HepG2 (cell line): ENCODE results near the gene ADAP2. TPM values are rescaled to one million over a fixed set of nuclear protein-coding genes. Genes with fewer than 3 reads are reported as not detected.

Source experiments
- ATAC-seq: fragments of 200-7000 bp; cut with Tn5 transposase; 3 replicates; pipeline ENCODE4 v1.9.1; 2020; ENCODE audit warnings: mild to moderate bottlenecking, moderate library complexity
- BruUV-seq: library from RNA; stranded (reverse); fragments of 400-500 nt; replicated peaks from 2 replicates; lab custom pipeline; 2021; lab: Mats Ljungman, UMichigan
- CTCF ChIA-PET: fragments of 300-600 bp; formaldehyde crosslinking; extraction: SDS; loops from one replicate; lab custom pipeline; 2021; ENCODE audit warnings: low total read pairs, inconsistent platforms, low intra/inter-chr PET ratio; lab: Yijun Ruan, JAX
- POLR2A ChIA-PET: fragments of 350-600 bp; sonication (Branson Sonifier 250); formaldehyde crosslinking; loops from one replicate; lab custom pipeline; 2020; ENCODE audit warnings: antibody characterized with exemption, inconsistent platforms; lab: Yijun Ruan, JAX
- DNase-seq: peaks from one replicate; pipeline ENCODE4 v3.0.0-alpha.2; 2015; ENCODE audit warnings: low spot score
- FAIRE-seq: peaks from 3 replicates; lab custom pipeline; 2011; peaks lifted over from hg19 to GRCh38; lab: Jason Lieb, UNC
- H2AFZ ChIP-seq: one replicate; pipeline ENCODE4 v1.6.1; 2011; ENCODE audit warnings: low read length, inconsistent platforms
- H3K27ac ChIP-seq: fragments of 300-600 bp; 3 replicates; pipeline ENCODE4 v1.8.0; 2011; ENCODE audit warnings: mixed run types, mild to moderate bottlenecking, mixed read lengths, low read length, inconsistent platforms; ENCODE audit not compliant: insufficient read depth; ENCODE audit errors: extremely low read length
- H3K27me3 ChIP-seq, 2 experiments: fragments of 200-600 bp in 1 of 2; 2 replicates in 1 of 2; 3 replicates in 1 of 2; pipeline versions ENCODE4 v1.6.0 to v1.8.0; 2011; ENCODE audit warnings: low read length in 2 of 2, mild to moderate bottlenecking in 2 of 2, moderate library complexity in 2 of 2, inconsistent platforms in 1 of 2; ENCODE audit not compliant: insufficient read depth in 2 of 2, control insufficient read depth in 1 of 2
- H3K36me3 ChIP-seq, 2 experiments: fragments of 200-600 bp in 1 of 2; replicated peaks in 1 of 2; 2 replicates in 1 of 2; 3 replicates in 1 of 2; pipeline versions ENCODE4 v1.5.1 to v1.8.0; 2011; ENCODE audit warnings: low read length in 2 of 2, inconsistent platforms in 1 of 2; ENCODE audit not compliant: insufficient read depth in 2 of 2, control insufficient read depth in 1 of 2
- H3K4me1 ChIP-seq: 2 replicates; pipeline ENCODE4 v1.5.1; 2012; ENCODE audit warnings: low read length, inconsistent platforms; ENCODE audit not compliant: insufficient read depth
- H3K4me2 ChIP-seq: 2 replicates; pipeline ENCODE4 v1.6.0; 2011; ENCODE audit warnings: low read depth, low read length, inconsistent platforms
- H3K4me3 ChIP-seq, 3 experiments: fragments of 200-600 bp in 1 of 3; sonication (generic), shearing (Covaris generic) in 1 of 3; replicated peaks in 1 of 3; 2 replicates each; pipeline ENCODE4 v1.5.1; 2011 to 2016; ENCODE audit warnings: low read length in 3 of 3, inconsistent platforms in 2 of 3, low read depth in 2 of 3, mild to moderate bottlenecking in 2 of 3, control low read depth in 1 of 3, mixed read lengths in 1 of 3; ENCODE audit not compliant: insufficient read depth in 1 of 3
- H3K79me2 ChIP-seq: one replicate; pipeline ENCODE4 v1.6.1; 2011; ENCODE audit warnings: low read length, inconsistent platforms; ENCODE audit not compliant: insufficient read depth
- H3K9ac ChIP-seq: 2 replicates; pipeline ENCODE4 v1.6.0; 2011; ENCODE audit warnings: mild to moderate bottlenecking, low read depth, low read length, inconsistent platforms; ENCODE audit not compliant: insufficient read depth
- H3K9me3 ChIP-seq: 2 replicates; pipeline ENCODE4 v1.5.1; 2012; ENCODE audit warnings: mild to moderate bottlenecking, low read length
- H4K20me1 ChIP-seq: 2 replicates; pipeline ENCODE4 v1.6.0; 2011; ENCODE audit warnings: inconsistent platforms, mild to moderate bottlenecking, low read length, moderate library complexity; ENCODE audit not compliant: insufficient read depth
- BORCS8-MEF2B ChIP-seq: sonication (generic); formaldehyde crosslinking; IDR thresholded peaks from 2 replicates; pipeline ENCODE4 v1.8.0; 2022; ENCODE audit warnings: mild to moderate bottlenecking, missing genetic modification reagents
- SRY ChIP-seq: sonication (generic); formaldehyde crosslinking; IDR thresholded peaks from 2 replicates; pipeline ENCODE4 v1.8.0; 2022; ENCODE audit warnings: mild to moderate bottlenecking, missing genetic modification reagents
- STAT5B ChIP-seq: sonication (generic); formaldehyde crosslinking; IDR thresholded peaks from 2 replicates; pipeline ENCODE4 v1.4.0; 2020; ENCODE audit warnings: missing genetic modification reagents
- ZNF263 ChIP-seq: sonication (generic); formaldehyde crosslinking; IDR thresholded peaks from 2 replicates; pipeline ENCODE4 v1.4.0; 2020; ENCODE audit warnings: missing genetic modification reagents
- WGBS: methylation state at CpG from one replicate; pipeline ENCODE4 v1.1.6; 2017; ENCODE audit warnings: low lambda C conversion rate; 5-methylcytosine and 5-hydroxymethylcytosine counted together
- in situ Hi-C: cut with HindIII; loops from 2 replicates; pipeline ENCODE4 v1.10.0; 2017; ENCODE audit warnings: low pct_unique_long_range_greater_than_20kb; ENCODE audit not compliant: extremely low pct_ligation_motif_present
- intact Hi-C: fragments of 100-400 bp; cut with micrococcal nuclease; formaldehyde crosslinking; loops from one replicate; pipeline ENCODE4 v1.10.0; 2022; ENCODE audit not compliant: unreplicated experiment
- polyA plus RNA-seq, 8 experiments: library from polyadenylated mRNA; depleted of rRNA in 3 of 8; stranded (reverse) in 7 of 8; unstranded in 1 of 8; fragments of >200 nt; fragmentation: Illumina TruSeq in 4 of 8; extraction: Trizol in 4 of 8; gene quantifications; 2 replicates each; pipeline versions ENCODE4 v1.2.1 to v1.2.3, GENCODE V29; 2011 to 2016; ENCODE audit warnings: low read depth in 4 of 8, missing spikeins in 1 of 8, mixed read lengths in 1 of 8; ENCODE audit not compliant: insufficient read depth in 1 of 8
- total RNA-seq, 5 experiments: library from RNA; depleted of rRNA; stranded (reverse); fragments of >200 nt; fragmentation: Illumina TruSeq; extraction: Trizol; gene quantifications; 2 replicates each; pipeline ENCODE4 v1.2.3, GENCODE V29; 2016; ENCODE audit warnings: low read depth in 1 of 5
- TF ChIP-seq, protein P1 (sequence below): sonication (generic); formaldehyde crosslinking; IDR thresholded peaks from 2 replicates; pipeline ENCODE4 v1.4.0; 2020; ENCODE audit warnings: missing genetic modification reagents
- TF ChIP-seq, protein P2 (sequence below): sonication (generic); formaldehyde crosslinking; IDR thresholded peaks from 2 replicates; pipeline ENCODE4 v1.4.0; 2020; ENCODE audit warnings: missing genetic modification reagents, borderline replicate concordance

The ADAP2 gene
- total and polyA plus RNA-seq, 2 of the 13 experiments (the other 11 are each of a cell fraction or from before 2014, with no cell fraction given) = 0.51 to 0.70 TPM

DNA sequence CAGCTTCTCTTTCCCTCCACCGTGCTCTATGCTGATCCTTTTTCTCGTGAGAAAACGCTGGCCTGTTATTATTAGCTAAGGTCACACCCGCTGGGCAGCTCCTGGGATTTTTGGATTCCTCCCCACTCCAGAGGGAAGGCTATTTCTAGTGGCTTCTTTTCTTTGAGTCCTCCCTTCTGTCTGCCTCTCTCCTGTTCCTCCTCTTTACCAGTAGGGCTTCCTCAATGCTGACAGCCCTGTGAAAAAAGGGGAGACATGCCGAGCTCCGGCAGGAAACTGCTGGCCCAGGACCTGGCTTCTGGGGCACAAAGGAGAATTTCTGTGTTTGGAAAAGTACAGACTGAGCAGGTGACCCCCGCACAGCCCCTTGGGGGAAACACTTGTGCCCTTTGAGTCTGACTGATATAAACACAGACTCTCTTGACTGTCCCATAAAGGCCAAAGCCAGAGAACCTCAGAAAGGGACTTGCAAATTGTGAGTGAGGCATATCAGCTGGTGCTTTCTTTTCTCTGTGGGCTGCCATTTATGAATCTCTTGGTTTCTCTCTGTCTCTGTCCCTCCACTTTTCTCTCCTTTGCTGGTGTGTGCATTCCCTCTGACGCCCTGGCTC lies 35.1 kb downstream of the ADAP2 start:
- Histone ChIP-seq H4K20me1 (no peaks in the 10 kb centered on the region), H3K79me2 (no peaks in the 10 kb centered on the region), H3K27ac (no peak overlapping the region), H3K9me3 (no peaks in the 10 kb centered on the region), H3K4me1 (peaks cover 14% of the 10 kb centered on the region), H3K36me3 (no peaks in the 10 kb centered on the region), H3K4me2 (peak overlapping the region; percentile 27; the same call in 1 of the 2 replicates), H3K9ac (no peak overlapping the region), H3K4me3 (no peak overlapping the region), H3K27me3 (no peaks in the 10 kb centered on the region; a peak in 1 of 5 replicates), H2AFZ (no peak overlapping the region)
- no TSS peak for BruUV-seq
- intact Hi-C loops = no loop called here
- POLR2A ChIA-PET = no interaction called here
- no peak for FAIRE-seq
- no peak for DNase-seq
- in situ Hi-C loops = no loop called here
- WGBS = 42% methylated on average over 8 of the region's 8 CpGs
- CTCF ChIA-PET = no interaction called here
- peak; percentile 62 for ATAC-seq
- no peak for TF ChIP-seq SRY
- TF ChIP-seq ZNF263 (CRISPR knock-in tag) = peak; percentile 32; the same call in 1 of the 2 replicates
- TF ChIP-seq, protein P1, sequence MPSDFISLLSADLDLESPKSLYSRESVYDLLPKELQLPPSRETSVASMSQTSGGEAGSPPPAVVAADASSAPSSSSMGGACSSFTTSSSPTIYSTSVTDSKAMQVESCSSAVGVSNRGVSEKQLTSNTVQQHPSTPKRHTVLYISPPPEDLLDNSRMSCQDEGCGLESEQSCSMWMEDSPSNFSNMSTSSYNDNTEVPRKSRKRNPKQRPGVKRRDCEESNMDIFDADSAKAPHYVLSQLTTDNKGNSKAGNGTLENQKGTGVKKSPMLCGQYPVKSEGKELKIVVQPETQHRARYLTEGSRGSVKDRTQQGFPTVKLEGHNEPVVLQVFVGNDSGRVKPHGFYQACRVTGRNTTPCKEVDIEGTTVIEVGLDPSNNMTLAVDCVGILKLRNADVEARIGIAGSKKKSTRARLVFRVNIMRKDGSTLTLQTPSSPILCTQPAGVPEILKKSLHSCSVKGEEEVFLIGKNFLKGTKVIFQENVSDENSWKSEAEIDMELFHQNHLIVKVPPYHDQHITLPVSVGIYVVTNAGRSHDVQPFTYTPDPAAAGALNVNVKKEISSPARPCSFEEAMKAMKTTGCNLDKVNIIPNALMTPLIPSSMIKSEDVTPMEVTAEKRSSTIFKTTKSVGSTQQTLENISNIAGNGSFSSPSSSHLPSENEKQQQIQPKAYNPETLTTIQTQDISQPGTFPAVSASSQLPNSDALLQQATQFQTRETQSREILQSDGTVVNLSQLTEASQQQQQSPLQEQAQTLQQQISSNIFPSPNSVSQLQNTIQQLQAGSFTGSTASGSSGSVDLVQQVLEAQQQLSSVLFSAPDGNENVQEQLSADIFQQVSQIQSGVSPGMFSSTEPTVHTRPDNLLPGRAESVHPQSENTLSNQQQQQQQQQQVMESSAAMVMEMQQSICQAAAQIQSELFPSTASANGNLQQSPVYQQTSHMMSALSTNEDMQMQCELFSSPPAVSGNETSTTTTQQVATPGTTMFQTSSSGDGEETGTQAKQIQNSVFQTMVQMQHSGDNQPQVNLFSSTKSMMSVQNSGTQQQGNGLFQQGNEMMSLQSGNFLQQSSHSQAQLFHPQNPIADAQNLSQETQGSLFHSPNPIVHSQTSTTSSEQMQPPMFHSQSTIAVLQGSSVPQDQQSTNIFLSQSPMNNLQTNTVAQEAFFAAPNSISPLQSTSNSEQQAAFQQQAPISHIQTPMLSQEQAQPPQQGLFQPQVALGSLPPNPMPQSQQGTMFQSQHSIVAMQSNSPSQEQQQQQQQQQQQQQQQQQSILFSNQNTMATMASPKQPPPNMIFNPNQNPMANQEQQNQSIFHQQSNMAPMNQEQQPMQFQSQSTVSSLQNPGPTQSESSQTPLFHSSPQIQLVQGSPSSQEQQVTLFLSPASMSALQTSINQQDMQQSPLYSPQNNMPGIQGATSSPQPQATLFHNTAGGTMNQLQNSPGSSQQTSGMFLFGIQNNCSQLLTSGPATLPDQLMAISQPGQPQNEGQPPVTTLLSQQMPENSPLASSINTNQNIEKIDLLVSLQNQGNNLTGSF (CRISPR knock-in tag) = no peak
- TF ChIP-seq BORCS8-MEF2B (CRISPR knock-in tag) = no peak
- TF ChIP-seq STAT5B (CRISPR knock-in tag) = no peak
- TF ChIP-seq, protein P2, sequence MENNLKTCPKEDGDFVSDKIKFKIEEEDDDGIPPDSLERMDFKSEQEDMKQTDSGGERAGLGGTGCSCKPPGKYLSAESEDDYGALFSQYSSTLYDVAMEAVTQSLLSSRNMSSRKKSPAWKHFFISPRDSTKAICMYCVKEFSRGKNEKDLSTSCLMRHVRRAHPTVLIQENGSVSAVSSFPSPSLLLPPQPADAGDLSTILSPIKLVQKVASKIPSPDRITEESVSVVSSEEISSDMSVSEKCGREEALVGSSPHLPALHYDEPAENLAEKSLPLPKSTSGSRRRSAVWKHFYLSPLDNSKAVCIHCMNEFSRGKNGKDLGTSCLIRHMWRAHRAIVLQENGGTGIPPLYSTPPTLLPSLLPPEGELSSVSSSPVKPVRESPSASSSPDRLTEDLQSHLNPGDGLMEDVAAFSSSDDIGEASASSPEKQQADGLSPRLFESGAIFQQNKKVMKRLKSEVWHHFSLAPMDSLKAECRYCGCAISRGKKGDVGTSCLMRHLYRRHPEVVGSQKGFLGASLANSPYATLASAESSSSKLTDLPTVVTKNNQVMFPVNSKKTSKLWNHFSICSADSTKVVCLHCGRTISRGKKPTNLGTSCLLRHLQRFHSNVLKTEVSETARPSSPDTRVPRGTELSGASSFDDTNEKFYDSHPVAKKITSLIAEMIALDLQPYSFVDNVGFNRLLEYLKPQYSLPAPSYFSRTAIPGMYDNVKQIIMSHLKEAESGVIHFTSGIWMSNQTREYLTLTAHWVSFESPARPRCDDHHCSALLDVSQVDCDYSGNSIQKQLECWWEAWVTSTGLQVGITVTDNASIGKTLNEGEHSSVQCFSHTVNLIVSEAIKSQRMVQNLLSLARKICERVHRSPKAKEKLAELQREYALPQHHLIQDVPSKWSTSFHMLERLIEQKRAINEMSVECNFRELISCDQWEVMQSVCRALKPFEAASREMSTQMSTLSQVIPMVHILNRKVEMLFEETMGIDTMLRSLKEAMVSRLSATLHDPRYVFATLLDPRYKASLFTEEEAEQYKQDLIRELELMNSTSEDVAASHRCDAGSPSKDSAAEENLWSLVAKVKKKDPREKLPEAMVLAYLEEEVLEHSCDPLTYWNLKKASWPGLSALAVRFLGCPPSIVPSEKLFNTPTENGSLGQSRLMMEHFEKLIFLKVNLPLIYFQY = no peak
